ENCODE results near the gene EIF1AX. TPM values are rescaled to one million over a fixed set of nuclear protein-coding genes. Genes with fewer than 3 reads are reported as not detected.

EIF1AX gene
- polyA plus RNA-seq, 1 donor from 2014 or later: 67.1 TPM

GRCh38 chrX:20144491-20144890 lies 2.9 kb upstream of the EIF1AX start:
- no peak overlapping the region for H3K27ac ChIP-seq (ENCODE audit: low read length)
- H3K9me3 ChIP-seq (ENCODE audit: low read length): no peaks in the 10 kb centered on the region
- H3K4me2 ChIP-seq (ENCODE audit: low read length): no peak overlapping the region
- TF ChIP-seq EZH2 (IDR thresholded peaks at IDR 0.05; ENCODE audit: borderline replicate concordance, insufficient read depth, low read length, poor library complexity, severe bottlenecking): no peak
- TF ChIP-seq MXI1 (conservative IDR thresholded peaks at IDR 0.05; ENCODE audit: poor library complexity, severe bottlenecking): no peak
- no peak for TF ChIP-seq TAF1 (IDR thresholded peaks at IDR 0.05; ENCODE audit: low read depth)
- no peak for TF ChIP-seq CTCF (IDR thresholded peaks at IDR 0.05; ENCODE audit: poor library complexity, severe bottlenecking)
- no peak for TF ChIP-seq SMC3 (conservative IDR thresholded peaks at IDR 0.05; ENCODE audit: poor library complexity)
- TF ChIP-seq REST (IDR thresholded peaks at IDR 0.05; ENCODE audit: borderline replicate concordance): no peak
- TF ChIP-seq RAD21 (conservative IDR thresholded peaks at IDR 0.05): no peak
- TF ChIP-seq POLR2AphosphoS5 (IDR thresholded peaks at IDR 0.05): no peak
- no peak for TF ChIP-seq EP300 (conservative IDR thresholded peaks at IDR 0.05; ENCODE audit: poor library complexity, severe bottlenecking)
- no peaks in the 10 kb centered on the region for H4K20me1 ChIP-seq (ENCODE audit: insufficient read depth)
- H3K27me3 ChIP-seq (ENCODE audit: insufficient read depth, low read depth, low read length): no peaks in the 10 kb centered on the region
- no peak overlapping the region for H3K9ac ChIP-seq (ENCODE audit: low read length)
- H3K36me3 ChIP-seq (ENCODE audit: insufficient read depth, low read length): no peaks in the 10 kb centered on the region
- H2AFZ ChIP-seq (ENCODE audit: low read depth, low read length): no peak overlapping the region
- peaks cover 18% of the 10 kb centered on the region for H3K79me2 ChIP-seq (replicated peaks; ENCODE audit: insufficient read depth, low read length)
- H3F3A ChIP-seq (ENCODE audit: insufficient read depth, low read length, poor library complexity, severe bottlenecking): no peaks in the 10 kb centered on the region
- no peak overlapping the region for H3K4me3 ChIP-seq (ENCODE audit: low read length)
- H3K9me2 ChIP-seq (ENCODE audit: insufficient read depth, low read length): no peaks in the 10 kb centered on the region

- Histone ChIP-seq H3K9me2 (ENCODE audit: insufficient read depth, low read length) (no peaks in the 10 kb centered on the region), H3K79me2 (replicated peaks; ENCODE audit: insufficient read depth, low read length) (peaks cover 27% of the 10 kb centered on the region), H3K9me3 (ENCODE audit: low read length) (no peaks in the 10 kb centered on the region), H4K20me1 (ENCODE audit: insufficient read depth) (no peaks in the 10 kb centered on the region), H3K4me2 (ENCODE audit: low read length) (no peak overlapping the region), H3K4me3 (ENCODE audit: low read length) (no peak overlapping the region), H3K9ac (ENCODE audit: low read length) (no peak overlapping the region), H3K27ac (ENCODE audit: low read length) (no peak overlapping the region), H3K36me3 (ENCODE audit: insufficient read depth, low read length) (no peaks in the 10 kb centered on the region), H3F3A (ENCODE audit: insufficient read depth, low read length, poor library complexity, severe bottlenecking) (no peaks in the 10 kb centered on the region), H3K27me3 (ENCODE audit: insufficient read depth, low read depth, low read length) (no peaks in the 10 kb centered on the region), H2AFZ (ENCODE audit: low read depth, low read length) (no peak overlapping the region)
- TF ChIP-seq CTCF (IDR thresholded peaks at IDR 0.05; ENCODE audit: poor library complexity, severe bottlenecking) (no peak), MXI1 (conservative IDR thresholded peaks at IDR 0.05; ENCODE audit: poor library complexity, severe bottlenecking) (no peak), REST (IDR thresholded peaks at IDR 0.05; ENCODE audit: borderline replicate concordance) (no peak), EZH2 (IDR thresholded peaks at IDR 0.05; ENCODE audit: borderline replicate concordance, insufficient read depth, low read length, poor library complexity, severe bottlenecking) (no peak), RAD21 (conservative IDR thresholded peaks at IDR 0.05) (no peak), EP300 (conservative IDR thresholded peaks at IDR 0.05; ENCODE audit: poor library complexity, severe bottlenecking) (no peak), POLR2AphosphoS5 (IDR thresholded peaks at IDR 0.05) (no peak), TAF1 (IDR thresholded peaks at IDR 0.05; ENCODE audit: low read depth) (no peak), SMC3 (conservative IDR thresholded peaks at IDR 0.05; ENCODE audit: poor library complexity) (no peak)
Observed at GRCh38 chrX:20143561-20143960, 1.9 kb upstream of the EIF1AX start.
